H9 (cell line): Measurements from ENCODE around the gene PRAC2. TPM values are rescaled to one million over a fixed set of nuclear protein-coding genes. Genes with fewer than 3 reads are reported as not detected.

ENCODE experiments used
- DNase-seq: peaks from one replicate; pipeline ENCODE4 v3.0.0-alpha.2; 2017
- H2AFZ ChIP-seq: one replicate; pipeline ENCODE4 v1.6.1; 2013; ENCODE audit warnings: mild to moderate bottlenecking, low read length, control low read depth, moderate library complexity
- H2AK5ac ChIP-seq: 2 replicates; pipeline ENCODE4 v1.6.1; 2013; ENCODE audit warnings: low read length, control low read depth, mixed read lengths; ENCODE audit not compliant: insufficient read length
- H2BK120ac ChIP-seq: one replicate; pipeline ENCODE4 v1.6.1; 2013; ENCODE audit warnings: low read depth, mild to moderate bottlenecking, low read length, control low read depth, inconsistent platforms; ENCODE audit not compliant: poor library complexity, severe bottlenecking
- H2BK12ac ChIP-seq: 2 replicates; pipeline ENCODE4 v1.6.1; 2013; ENCODE audit warnings: low read length, control low read depth, mixed read lengths, low read depth; ENCODE audit not compliant: insufficient read length
- H2BK15ac ChIP-seq: 2 replicates; pipeline ENCODE4 v1.6.1; 2013; ENCODE audit warnings: low read depth, low read length, control low read depth
- H2BK20ac ChIP-seq: one replicate; pipeline ENCODE4 v1.6.1; 2013; ENCODE audit warnings: low read depth, mild to moderate bottlenecking, low read length, control low read depth, inconsistent platforms; ENCODE audit not compliant: poor library complexity, severe bottlenecking
- H2BK5ac ChIP-seq: 2 replicates; pipeline ENCODE4 v1.6.1; 2013; ENCODE audit warnings: low read length, control low read depth, mixed read lengths; ENCODE audit not compliant: insufficient read length
- H3K14ac ChIP-seq: 2 replicates; pipeline ENCODE4 v1.6.1; 2013; ENCODE audit warnings: low read length, control low read depth; ENCODE audit not compliant: insufficient read depth
- H3K18ac ChIP-seq: 2 replicates; pipeline ENCODE4 v1.6.1; 2013; ENCODE audit warnings: low read depth, mild to moderate bottlenecking, mixed read lengths, low read length, control low read depth; ENCODE audit not compliant: insufficient read length
- H3K23ac ChIP-seq: 2 replicates; pipeline ENCODE4 v1.6.1; 2013; ENCODE audit warnings: low read length, control low read depth, mixed read lengths, low read depth; ENCODE audit not compliant: insufficient read length
- H3K23me2 ChIP-seq: 2 replicates; pipeline ENCODE4 v1.6.1; 2013; ENCODE audit warnings: low read depth, mild to moderate bottlenecking, mixed read lengths, low read length, control low read depth; ENCODE audit not compliant: insufficient read length, poor library complexity, severe bottlenecking
- H3K27ac ChIP-seq: 2 replicates; pipeline ENCODE4 v1.5.1; 2013; ENCODE audit warnings: low read length, control low read depth, mixed read lengths, low read depth; ENCODE audit not compliant: insufficient read length
- H3K27me3 ChIP-seq: 2 replicates; pipeline ENCODE4 v1.6.1; 2013; ENCODE audit warnings: low read length, control low read depth, inconsistent platforms; ENCODE audit not compliant: insufficient read depth
- H3K4ac ChIP-seq: 2 replicates; pipeline ENCODE4 v1.6.1; 2013; ENCODE audit warnings: low read depth, mild to moderate bottlenecking, control low read depth, inconsistent platforms, low read length, moderate library complexity
- H3K4me1 ChIP-seq: 2 replicates; pipeline ENCODE4 v1.6.1; 2013; ENCODE audit warnings: low read length, control low read depth, inconsistent platforms; ENCODE audit not compliant: insufficient read depth
- H3K4me2 ChIP-seq: 2 replicates; pipeline ENCODE4 v1.6.1; 2013; ENCODE audit warnings: low read length, control low read depth, mixed read lengths; ENCODE audit not compliant: insufficient read length, insufficient read depth
- H3K56ac ChIP-seq: 2 replicates; pipeline ENCODE4 v1.6.1; 2013; ENCODE audit warnings: low read depth, mild to moderate bottlenecking, mixed read lengths, low read length, control low read depth; ENCODE audit not compliant: insufficient read length
- H3K79me1 ChIP-seq: 2 replicates; pipeline ENCODE4 v1.6.1; 2013; ENCODE audit warnings: low read depth, mild to moderate bottlenecking, moderate library complexity, low read length, control low read depth, inconsistent platforms; ENCODE audit not compliant: insufficient read depth, poor library complexity, severe bottlenecking
- H3K79me2 ChIP-seq: 2 replicates; pipeline ENCODE4 v1.6.1; 2013; ENCODE audit warnings: low read length, control low read depth, inconsistent platforms; ENCODE audit not compliant: insufficient read depth
- H3K9ac ChIP-seq: 2 replicates; pipeline ENCODE4 v1.6.1; 2013; ENCODE audit warnings: low read length, control low read depth, mixed read lengths; ENCODE audit not compliant: insufficient read length; ENCODE audit errors: extremely low read depth
- H3K9me3 ChIP-seq: one replicate; pipeline ENCODE4 v1.6.1; 2013; ENCODE audit warnings: low read depth, low read length, inconsistent platforms; ENCODE audit not compliant: control insufficient read depth
- H3T11ph ChIP-seq: one replicate; pipeline ENCODE4 v1.6.1; 2013; ENCODE audit warnings: mild to moderate bottlenecking, low read length, control low read depth, inconsistent platforms
- H4K20me1 ChIP-seq: one replicate; pipeline ENCODE4 v1.6.1; 2013; ENCODE audit not compliant: control insufficient read depth, insufficient read length, insufficient read depth
- H4K5ac ChIP-seq: 2 replicates; pipeline ENCODE4 v1.6.1; 2013; ENCODE audit warnings: low read depth, mild to moderate bottlenecking, mixed read lengths, low read length, control low read depth; ENCODE audit not compliant: insufficient read length
- H4K8ac ChIP-seq: replicated peaks from 2 replicates; pipeline ENCODE4 v1.6.1; 2013; ENCODE audit warnings: low read length, control low read depth, mixed read lengths, low read depth; ENCODE audit not compliant: insufficient read length
- H4K91ac ChIP-seq: 2 replicates; pipeline ENCODE4 v1.6.1; 2013; ENCODE audit warnings: low read depth, mild to moderate bottlenecking, moderate library complexity, mixed read lengths, low read length, control low read depth; ENCODE audit not compliant: insufficient read length
- H3K27ac Mint-ChIP-seq, 3 experiments: 2 replicates in 2 of 3; 3 replicates in 1 of 3; pipeline ENCODE4 v1.8.0; 2020 to 2021; ENCODE audit warnings: mixed read lengths in 3 of 3, mild to moderate bottlenecking in 1 of 3, moderate library complexity in 1 of 3
- H3K27me3 Mint-ChIP-seq: 2 replicates; pipeline ENCODE4 v1.8.0; 2021; ENCODE audit warnings: low read depth, mild to moderate bottlenecking, moderate library complexity, mixed read lengths
- H3K36me3 Mint-ChIP-seq, 3 experiments: 2 replicates in 2 of 3; 3 replicates in 1 of 3; pipeline ENCODE4 v1.8.0; 2020 to 2021; ENCODE audit warnings: low read depth in 3 of 3, mixed read lengths in 3 of 3; ENCODE audit not compliant: insufficient read depth in 1 of 3
- H3K4me1 Mint-ChIP-seq, 2 experiments: 2 replicates each; pipeline ENCODE4 v1.8.0; 2020; ENCODE audit warnings: mixed read lengths in 2 of 2
- H3K4me3 Mint-ChIP-seq, 2 experiments: 2 replicates in 1 of 2; 3 replicates in 1 of 2; pipeline ENCODE4 v1.8.0; 2020 to 2021; ENCODE audit warnings: mild to moderate bottlenecking in 2 of 2, mixed read lengths in 2 of 2, moderate library complexity in 1 of 2
- H3K9me3 Mint-ChIP-seq, 2 experiments: 2 replicates in 1 of 2; 3 replicates in 1 of 2; pipeline ENCODE4 v1.8.0; 2020; ENCODE audit warnings: mild to moderate bottlenecking in 2 of 2, mixed read lengths in 2 of 2, moderate library complexity in 1 of 2
- WGBS: extraction: QIAGEN DNeasy Blood & Tissue Kit; methylation state at CpG from one replicate; pipeline ENCODE4 v1.1.7; 2013; ENCODE audit warnings: missing lambda C conversion rate, low lambda C conversion rate, mixed read lengths; ENCODE audit not compliant: insufficient read length; ENCODE audit errors: extremely low coverage; 5-methylcytosine and 5-hydroxymethylcytosine counted together
- total RNA-seq: library from RNA; stranded (reverse); gene quantifications from 2 replicates; pipeline ENCODE4 v1.2.1, GENCODE V29; 2021
- TF ChIP-seq, protein P1 (sequence below): fragments of 200-600 bp; sonication (generic); conservative IDR thresholded peaks from 3 replicates; pipeline ENCODE4 v1.8.0; 2021; ENCODE audit warnings: antibody characterized with exemption, mild to moderate bottlenecking

PRAC2 gene
- total RNA-seq, 1 experiment from 2014 or later = not detected

DNA sequence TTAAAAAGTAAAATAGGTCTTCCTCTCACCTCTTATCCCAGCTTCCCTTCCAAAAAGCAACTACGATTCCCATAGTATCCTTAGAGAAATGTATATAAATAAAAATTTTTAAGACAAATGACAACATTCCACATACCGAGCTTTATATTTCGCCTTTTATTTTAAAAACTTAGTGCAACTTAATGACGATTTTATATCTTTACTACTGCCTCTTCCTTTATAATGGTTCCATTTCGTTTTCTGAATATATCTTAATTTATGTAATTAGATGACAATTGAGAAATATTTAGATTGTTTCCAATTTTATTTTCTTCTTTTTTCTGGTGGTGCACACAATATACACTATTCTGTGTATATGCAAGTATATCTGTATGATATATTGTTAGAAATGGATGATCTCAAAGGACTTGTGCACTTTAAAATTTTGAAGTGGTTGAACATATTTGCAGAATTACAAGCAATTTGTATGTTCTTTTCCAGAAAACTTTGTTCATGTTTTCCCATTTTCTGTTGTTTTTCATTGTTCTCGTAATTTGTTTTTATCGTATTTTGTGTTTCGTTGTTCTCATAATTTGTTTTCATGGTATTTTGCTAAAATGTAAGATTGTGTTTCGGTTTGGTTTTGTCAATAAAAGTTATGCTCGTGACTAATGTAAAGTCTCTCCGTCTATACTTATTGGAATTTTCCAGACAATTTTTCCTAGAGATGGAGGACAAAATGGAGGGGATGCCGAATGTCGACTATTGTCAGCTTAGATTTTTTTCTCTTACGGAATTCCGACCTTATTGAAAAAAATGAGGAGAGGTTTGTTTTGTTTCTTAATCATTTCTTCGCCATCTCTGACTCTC lies 26.0 kb downstream of the PRAC2 start:
- Histone ChIP-seq H3K14ac (no peak overlapping the region), H2AK5ac (no peak overlapping the region), H3K27me3 (peaks cover 98% of the 10 kb centered on the region), H3K27ac (no peak overlapping the region), H4K5ac (no peak overlapping the region), H2BK12ac (no peak overlapping the region), H2BK15ac (no peak overlapping the region), H2BK20ac (no peak overlapping the region), H3K18ac (no peak overlapping the region), H4K20me1 (no peaks in the 10 kb centered on the region), H3K79me1 (no peaks in the 10 kb centered on the region), H3K4me1 (no peaks in the 10 kb centered on the region), H3T11ph (no peak overlapping the region), H3K56ac (no peak overlapping the region), H3K23ac (no peak overlapping the region), H3K9me3 (no peaks in the 10 kb centered on the region), H4K8ac (no peak overlapping the region), H2BK5ac (no peak overlapping the region), H2BK120ac (no peak overlapping the region), H4K91ac (no peak overlapping the region), H3K23me2 (no peaks in the 10 kb centered on the region), H3K79me2 (no peaks in the 10 kb centered on the region), H3K9ac (no peak overlapping the region), H2AFZ (no peak overlapping the region), H3K4me2 (no peak overlapping the region), H3K4ac (no peak overlapping the region)
- H3K9me3 Mint-ChIP-seq = peaks cover 0 to 5% of the 10 kb centered on the region in 2 experiments; a peak in 2 of 5 replicates
- H3K4me1 Mint-ChIP-seq = peaks cover 8 to 18% of the 10 kb centered on the region in 2 experiments; a peak in 3 of 4 replicates
- H3K27ac Mint-ChIP-seq = no peak overlapping the region
- DNase-seq = no peak
- peaks cover 100% of the 10 kb centered on the region for H3K27me3 Mint-ChIP-seq
- WGBS = 100% methylated on average over 3 of the region's 16 CpGs
- no peaks in the 10 kb centered on the region for H3K36me3 Mint-ChIP-seq
- H3K4me3 Mint-ChIP-seq = peak overlapping the region in 1 of 2 experiments; percentile 17; a peak in 1 of 5 replicates
- TF ChIP-seq, protein P1, sequence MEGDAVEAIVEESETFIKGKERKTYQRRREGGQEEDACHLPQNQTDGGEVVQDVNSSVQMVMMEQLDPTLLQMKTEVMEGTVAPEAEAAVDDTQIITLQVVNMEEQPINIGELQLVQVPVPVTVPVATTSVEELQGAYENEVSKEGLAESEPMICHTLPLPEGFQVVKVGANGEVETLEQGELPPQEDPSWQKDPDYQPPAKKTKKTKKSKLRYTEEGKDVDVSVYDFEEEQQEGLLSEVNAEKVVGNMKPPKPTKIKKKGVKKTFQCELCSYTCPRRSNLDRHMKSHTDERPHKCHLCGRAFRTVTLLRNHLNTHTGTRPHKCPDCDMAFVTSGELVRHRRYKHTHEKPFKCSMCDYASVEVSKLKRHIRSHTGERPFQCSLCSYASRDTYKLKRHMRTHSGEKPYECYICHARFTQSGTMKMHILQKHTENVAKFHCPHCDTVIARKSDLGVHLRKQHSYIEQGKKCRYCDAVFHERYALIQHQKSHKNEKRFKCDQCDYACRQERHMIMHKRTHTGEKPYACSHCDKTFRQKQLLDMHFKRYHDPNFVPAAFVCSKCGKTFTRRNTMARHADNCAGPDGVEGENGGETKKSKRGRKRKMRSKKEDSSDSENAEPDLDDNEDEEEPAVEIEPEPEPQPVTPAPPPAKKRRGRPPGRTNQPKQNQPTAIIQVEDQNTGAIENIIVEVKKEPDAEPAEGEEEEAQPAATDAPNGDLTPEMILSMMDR = no peak
